Measurements from ENCODE around the gene CAB39L.
A peak's percentile ranks its signal among the peaks of the same experiment; 100 is the strongest.

CAB39L gene

DNA sequence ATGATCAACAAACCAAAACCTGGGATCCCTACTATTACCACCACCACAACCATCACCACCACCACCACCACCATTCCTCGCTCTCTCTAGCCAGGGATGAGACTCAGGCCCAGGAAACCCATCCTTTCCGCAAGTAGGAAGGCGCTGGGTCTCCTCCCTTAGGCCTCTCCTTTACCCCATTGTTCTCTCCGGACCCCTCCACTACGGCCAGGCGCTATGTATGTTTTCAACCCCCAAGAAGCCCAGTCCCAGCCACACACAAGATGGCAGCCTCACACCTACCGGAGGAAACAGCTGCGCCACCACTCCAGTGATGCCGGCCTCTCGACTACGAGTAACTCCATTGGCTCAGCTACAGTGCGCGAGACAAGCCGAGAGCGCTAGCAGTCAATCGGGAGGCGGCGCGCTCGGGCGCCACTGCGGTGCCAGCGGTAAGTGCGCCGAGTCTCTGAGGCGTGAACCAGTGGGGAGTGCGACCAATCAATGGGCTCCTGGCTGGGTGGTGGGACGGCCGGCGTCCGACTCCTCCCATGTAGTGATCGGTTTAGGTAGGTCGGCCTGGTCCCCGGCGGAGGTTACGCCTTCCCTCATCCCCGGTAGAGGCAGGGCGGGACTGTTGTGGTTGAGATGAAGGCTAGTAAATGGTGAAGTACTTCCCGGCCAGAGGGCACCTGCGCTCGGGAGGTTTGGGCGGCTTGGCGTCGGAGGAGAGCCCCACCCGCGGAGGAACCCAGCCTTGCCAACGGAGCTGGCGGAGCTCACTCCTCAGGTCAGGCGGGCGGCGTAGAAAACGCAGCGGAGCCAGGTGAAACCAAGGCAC lies at the start of gene CAB39L, which contains the start of gene SETDB2:
Gene CAB39L (minus strand): TSS at position 361 of the 820 bp plus-strand sequence. CDS start 61,154 bp downstream, outside the sequence.
Gene SETDB2 (plus strand): TSS at position 571 of the 820 bp plus-strand sequence. CDS start 7,620 bp downstream, outside the sequence.
- DNase-seq (ENCODE audit: low read depth in 2 of 2) = peak; percentile 94 to 96

DNA sequence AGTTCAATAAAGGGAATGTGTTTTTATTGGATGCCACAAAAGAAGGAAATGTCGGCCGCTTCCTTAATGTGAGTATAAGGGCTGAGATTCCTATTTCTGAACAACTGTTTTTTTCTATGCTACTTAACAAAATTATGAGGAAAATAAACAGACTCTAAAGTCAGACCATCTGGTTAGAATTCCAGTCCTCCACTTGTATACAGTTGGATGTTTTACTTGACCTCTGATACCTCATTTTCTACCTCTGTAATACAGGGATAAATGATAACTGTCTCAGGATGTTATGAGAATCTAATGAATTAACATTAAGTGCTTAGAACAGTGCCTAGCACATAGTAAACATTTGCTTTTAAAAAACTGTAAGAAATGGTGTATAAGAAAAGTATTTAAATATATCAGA lies 44.7 kb upstream of the CAB39L start:
- DNase-seq (ENCODE audit: low read depth in 2 of 2) = no peak

DNA sequence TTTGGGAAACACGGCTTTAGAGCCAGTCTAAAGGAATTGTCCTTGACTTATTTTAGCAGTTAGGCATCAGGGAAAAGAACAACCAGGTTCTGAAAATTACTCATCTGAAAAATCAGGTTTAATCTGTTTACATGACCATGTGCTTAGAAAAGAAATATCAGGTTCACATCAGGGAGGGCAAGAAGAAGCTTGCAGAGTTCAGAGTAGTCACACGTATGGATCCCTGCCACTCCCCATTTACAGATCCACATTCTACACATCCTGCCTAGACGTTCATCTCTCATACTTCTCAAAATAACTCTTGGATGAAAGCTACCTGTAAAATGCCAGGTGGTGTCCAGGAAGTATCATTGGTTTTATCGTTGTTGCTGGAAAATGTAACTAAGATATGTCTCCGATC lies 37.9 kb upstream of the CAB39L start:
- DNase-seq (ENCODE audit: low read depth in 2 of 2) = no peak

DNA sequence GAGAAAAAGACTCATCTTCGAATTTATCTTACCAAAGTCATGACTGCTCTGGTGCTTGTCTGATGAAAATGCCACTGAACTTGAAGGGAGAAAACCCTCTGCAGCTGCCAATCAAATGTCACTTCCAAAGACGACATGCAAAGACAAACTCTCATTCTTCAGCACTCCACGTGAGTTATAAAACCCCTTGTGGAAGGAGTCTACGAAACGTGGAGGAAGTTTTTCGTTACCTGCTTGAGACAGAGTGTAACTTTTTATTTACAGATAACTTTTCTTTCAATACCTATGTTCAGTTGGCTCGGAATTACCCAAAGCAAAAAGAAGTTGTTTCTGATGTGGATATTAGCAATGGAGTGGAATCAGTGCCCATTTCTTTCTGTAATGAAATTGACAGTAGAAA lies 32.7 kb upstream of the CAB39L start:
- no peak for DNase-seq (ENCODE audit: low read depth in 2 of 2)

DNA sequence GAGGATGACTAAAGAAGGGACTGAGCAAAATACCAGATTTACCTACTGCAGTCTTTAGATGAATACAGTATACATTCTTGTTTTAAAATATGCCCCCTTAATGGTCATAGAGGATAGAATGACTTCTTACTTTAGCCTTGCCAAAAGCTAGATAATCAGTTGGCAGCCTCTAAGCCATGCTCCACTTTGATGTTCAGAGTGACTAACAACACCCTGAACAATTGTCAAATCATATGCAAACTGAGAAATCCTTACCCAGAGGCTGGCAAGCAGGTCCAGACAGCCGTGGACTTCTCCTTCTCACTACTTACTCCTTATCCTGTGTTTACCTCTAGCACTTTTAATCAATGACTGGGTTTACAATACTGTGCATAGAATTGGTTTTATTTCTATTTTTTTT lies 28.3 kb upstream of the CAB39L start:
- no peak for DNase-seq (ENCODE audit: low read depth in 2 of 2)

DNA sequence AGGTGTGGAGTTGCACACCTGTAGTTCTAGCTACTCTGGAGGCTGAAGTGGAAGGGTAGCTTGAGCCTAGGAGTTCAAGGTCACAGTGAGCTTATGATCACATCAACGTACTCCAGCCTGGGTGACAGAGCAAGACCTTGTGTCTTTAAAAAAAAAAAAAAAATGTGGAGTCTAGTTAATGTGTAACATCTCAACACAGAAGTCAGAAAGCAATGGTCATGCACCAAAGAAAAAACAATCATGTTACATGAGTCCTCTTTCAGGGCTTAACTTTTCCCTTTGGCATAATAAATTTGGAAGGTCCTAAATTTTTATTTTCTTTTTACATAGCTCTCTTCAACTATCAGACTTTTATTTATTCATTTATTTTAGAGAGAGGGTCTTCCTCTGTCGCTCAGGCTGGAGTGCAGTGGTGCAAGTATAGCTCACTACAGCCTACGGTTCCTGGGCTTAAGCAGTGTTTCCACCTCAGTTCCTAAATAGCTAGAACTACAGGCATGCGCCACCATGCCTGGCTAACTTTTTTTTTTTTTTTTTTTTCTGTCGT lies 22.5 kb upstream of the CAB39L start:
- no peak for DNase-seq (ENCODE audit: low read depth in 2 of 2)

DNA sequence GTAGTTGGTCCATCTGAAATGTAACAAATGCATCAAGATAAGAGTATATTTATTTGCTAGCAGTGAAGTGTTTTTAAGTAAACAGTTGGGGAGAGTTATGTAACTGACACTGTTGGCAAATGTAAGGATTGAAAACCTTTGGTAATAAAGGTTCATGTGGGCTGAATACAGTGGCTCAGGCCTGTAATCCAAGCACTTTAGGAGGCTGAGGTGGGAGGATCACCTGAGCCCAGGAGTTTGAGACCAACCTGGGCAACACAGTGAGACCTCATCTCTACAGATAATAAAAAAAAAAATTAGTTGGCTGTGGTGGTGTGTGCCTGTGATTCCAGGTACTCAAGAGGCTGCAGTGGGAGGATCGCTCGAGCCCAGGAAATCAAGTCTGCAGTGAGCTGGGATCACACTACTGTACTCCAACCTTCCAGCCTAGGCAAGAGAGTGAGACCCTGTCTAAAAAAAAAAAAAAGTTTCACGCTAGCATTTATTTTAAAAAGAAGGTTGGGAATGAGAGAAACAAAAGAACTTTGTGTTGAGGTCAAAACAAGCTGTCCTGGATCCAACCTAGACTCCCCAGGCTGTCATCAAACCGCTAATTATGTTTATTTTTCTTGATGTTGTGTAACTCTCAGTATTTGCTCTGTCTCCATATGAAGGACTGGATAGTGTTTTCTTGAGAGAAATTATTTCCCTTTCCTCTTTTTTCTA lies 20.9 kb upstream of the CAB39L start:
- DNase-seq (ENCODE audit: low read depth in 2 of 2) = no peak

DNA sequence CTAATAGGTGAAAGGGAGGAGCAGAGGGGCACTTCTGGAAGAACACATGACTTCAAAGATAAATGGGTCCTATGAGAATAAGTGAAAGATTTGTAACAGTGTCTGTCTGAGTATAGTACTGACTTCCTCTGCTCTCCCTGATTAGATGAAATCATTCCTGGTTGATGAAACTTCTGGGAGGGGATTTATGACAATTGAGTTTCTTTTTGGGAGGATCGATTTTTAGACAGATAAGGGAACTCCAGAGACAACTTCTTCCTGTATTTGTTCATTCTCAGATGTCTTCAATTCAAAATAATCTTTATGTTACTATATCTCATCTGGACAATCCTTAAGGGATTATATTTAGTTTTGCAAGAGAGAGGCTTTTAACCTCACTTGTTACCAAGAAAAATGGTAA lies 20.2 kb upstream of the CAB39L start:
- DNase-seq (ENCODE audit: low read depth in 2 of 2) = no peak

DNA sequence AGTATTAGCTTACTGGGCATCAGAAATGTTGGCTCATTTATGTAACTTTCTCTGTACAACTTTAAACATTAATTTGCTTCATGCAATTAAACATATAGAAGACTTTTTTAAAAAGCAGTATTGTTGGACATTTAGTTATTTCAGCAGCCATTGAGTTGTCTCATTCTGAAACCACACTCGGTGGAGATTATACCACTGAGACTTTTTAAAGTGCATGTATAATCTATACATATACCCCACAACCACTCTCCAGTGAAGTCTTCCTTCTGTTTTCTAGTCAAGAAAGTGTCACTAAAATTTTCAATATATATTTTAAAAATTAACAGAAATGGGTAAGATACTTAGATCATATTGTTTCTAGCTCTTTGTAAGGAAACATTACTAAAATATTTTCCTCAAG lies 15.7 kb upstream of the CAB39L start:
- DNase-seq (ENCODE audit: low read depth in 2 of 2) = no peak

DNA sequence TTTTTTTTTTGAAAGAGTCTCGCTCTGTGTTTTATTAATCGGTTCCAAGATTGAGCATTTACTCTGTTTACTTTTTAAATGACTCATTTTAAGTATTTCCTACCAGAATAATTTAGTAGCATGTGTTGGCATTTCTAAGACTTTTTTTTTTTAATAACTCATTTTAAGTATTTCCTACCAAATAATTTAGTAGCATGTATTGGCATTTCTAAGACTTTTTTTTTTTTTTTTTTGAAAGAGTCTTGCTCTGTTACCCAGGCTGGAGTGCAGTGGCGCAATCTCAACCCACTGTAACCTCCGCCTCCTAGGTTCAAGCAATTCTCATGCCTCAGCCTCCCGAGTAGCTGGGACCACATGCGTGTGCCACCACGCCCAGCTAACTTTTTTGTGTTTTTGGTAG lies 13.4 kb upstream of the CAB39L start:
- DNase-seq (ENCODE audit: low read depth in 2 of 2) = no peak

DNA sequence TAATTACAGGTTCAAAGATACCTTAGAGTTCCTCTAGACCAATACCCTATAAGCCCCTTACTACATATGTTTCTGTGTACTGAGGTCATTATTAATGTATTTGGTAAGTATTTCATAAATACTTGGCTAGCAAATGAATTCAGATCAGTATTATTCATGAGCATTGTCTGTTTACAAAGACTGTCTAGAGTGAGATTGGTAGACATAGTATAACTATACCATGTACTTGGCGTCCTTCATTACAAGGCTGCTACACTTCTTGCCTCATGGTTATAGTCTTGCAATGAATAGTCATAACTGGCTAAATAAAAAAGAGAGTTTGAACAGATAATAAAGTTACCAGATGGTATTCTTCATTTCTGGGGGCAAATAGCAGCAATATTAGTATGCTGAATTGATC lies 12.3 kb upstream of the CAB39L start:
- DNase-seq (ENCODE audit: low read depth in 2 of 2) = no peak

DNA sequence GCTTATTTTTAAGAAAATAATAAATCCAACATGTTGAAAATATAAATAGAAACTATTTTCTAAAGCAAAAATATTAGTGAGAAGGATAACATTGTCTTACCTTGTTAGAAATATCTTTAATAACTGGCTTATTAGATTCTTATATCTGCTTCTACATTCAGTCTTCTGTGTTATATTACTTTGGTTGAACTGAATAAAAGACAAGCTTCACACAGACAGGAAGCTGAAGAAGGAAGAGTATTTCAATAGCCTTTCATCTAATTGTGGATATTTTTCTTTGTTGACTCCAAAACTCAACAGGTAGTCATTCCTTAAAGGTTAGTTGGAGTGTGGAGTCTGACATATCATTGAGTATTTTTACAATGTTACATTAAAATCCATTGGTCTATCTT lies 11.1 kb upstream of the CAB39L start:
- no peak for DNase-seq (ENCODE audit: low read depth in 2 of 2)

DNA sequence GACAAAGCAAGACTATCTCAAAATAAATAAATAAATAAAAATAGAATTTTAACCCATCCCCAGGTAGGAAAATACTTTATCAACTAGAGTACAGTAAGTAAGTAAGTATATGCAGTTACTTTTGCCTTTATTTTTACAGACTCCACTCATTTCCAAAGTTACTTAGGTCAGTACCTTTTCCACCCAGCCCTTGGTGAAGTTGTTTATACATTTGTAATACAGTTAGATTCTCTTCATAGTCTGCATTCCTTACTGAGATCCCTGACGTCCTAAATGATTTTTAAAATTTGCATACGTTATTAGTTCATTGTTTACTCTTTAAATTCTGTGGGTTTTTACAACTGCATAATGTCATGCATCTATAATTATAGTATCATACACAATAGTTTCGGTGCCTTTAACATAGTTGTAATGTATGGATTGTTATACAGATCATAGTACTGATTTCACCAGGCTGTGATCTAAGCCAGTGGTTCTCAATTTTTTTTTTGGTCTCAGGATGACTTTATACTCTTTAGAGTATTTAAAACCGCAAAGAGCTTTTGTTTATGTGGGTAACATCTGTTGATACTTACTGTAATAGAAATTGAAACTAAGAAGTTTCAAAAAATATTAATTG lies 10.6 kb upstream of the CAB39L start:
- no peak for DNase-seq (ENCODE audit: low read depth in 2 of 2)

DNA sequence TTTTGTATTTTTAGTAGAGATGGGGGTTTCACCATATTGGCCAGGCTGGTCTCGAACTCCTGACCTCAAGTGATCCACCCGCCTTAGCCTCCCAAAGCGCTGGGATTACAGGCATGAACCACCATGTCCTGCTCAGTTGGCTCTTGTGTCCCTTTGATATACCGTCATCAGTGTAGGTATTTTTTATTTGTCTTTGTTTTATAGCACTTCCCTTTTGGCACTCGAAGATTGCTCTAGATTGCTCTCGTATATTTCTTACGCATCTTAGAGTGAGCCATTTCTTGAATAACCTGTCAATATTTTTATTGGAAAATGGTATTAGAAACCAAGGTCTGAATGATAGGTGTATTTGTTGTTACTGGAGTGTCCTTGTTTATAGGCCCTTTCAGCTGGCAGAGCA lies 9.6 kb upstream of the CAB39L start:
- no peak for DNase-seq (ENCODE audit: low read depth in 2 of 2)

DNA sequence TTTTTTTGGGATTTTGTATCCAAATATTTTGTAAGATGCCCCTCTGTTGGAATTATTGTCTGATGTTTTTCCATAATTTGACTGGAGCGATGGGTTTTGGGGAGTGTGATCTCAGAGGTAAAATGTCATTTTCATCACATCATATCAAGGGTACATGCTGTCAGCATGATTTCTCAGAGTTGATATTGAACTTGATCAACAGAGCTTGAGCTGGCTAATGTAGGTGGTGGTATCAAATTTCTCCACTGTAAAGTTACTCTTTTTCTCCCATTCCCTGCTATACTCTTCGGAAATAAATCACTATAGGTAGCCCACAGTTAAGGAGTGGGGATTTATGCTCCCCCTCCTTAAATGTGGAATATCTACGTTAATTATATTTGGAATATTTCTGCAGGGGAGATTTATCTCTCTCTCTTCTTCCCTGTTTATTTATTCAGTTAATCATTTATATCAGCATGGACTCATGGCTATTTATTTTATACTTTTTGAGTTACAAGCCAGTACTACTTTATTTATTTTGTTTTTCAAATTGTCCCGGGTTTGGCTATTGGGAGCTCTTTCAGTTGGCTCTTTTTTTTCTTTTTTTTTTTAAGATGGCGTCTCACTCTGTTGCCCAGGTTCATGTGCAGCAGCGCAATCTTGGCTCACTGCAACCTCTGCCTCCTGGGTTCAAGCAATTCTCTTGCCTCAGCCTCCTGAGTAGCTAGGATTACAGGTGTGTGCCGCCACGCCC lies 9.0 kb upstream of the CAB39L start:
- no peak for DNase-seq (ENCODE audit: low read depth in 2 of 2)

DNA sequence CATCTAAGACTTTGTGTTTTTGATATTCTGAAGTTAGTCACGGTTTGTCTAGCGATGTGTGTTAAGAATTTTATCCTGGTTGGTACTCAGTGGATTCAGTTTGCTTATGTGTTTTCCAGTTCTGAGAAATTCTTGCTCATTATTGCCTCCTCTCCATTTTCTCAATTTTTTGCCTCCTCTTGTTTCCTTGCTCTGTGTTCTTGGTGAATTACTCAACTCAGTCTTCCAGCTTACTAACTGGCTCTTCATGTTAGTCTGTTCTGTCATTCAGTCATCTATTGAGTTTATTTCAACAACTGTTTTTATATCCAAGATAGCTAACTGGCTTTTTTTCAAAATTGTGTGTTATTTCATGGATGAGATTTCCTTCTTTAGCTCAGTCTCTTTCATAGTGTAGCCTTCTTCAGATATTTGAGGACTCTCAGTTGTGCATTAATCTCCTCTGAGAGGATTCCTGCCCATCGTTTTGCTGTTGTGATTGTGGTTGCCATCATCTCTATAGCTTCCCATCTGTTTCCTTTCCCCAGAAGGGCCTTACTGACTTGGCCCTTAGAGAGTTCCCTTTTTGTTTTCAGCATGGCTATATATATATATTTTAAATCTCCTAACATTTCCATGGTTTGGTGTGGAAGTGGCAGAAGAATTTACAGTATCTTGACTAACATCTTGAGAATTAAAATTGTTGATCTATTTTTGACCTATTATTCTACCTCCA lies 6.4 kb upstream of the CAB39L start:
- no peak for DNase-seq (ENCODE audit: low read depth in 2 of 2)

DNA sequence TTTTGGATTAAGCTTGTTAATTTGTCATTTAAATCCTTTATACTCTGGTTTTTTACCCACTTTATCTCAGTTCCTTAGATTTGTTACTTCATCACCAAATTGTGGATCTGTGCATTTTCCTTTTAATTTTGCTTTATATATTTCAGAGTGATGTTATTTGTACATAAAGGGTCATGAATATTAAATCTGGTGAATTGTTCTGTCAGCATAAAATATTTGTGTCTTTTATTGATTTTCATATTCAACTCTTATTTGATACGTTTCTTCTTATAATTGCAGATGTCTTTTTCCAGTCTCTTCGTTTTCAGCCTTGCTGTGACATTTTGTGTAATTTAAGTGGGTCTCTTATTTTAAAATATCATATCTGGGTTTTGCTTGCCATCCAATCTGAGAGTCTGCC lies 4.9 kb upstream of the CAB39L start:
- no peak for DNase-seq (ENCODE audit: low read depth in 2 of 2)

DNA sequence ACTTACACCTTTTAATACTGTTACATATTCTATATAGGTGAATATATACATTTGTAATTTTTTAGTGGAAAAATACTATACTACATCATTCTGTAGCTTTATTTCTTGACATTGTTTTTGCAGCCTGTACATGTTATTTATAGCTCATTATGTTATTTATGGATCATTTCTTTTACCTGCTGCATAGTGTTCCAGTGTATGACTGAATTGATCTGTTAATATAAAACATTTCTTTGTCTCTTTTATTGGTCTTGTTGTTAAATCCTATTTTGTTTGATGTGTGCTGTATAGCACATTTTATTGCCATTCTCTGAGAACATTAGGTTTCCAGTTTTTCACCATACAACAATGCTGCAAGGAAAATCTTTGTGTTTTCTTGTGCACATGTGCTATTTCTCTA lies 2.6 kb upstream of the CAB39L start:
- no peak for DNase-seq (ENCODE audit: low read depth in 2 of 2)

DNA sequence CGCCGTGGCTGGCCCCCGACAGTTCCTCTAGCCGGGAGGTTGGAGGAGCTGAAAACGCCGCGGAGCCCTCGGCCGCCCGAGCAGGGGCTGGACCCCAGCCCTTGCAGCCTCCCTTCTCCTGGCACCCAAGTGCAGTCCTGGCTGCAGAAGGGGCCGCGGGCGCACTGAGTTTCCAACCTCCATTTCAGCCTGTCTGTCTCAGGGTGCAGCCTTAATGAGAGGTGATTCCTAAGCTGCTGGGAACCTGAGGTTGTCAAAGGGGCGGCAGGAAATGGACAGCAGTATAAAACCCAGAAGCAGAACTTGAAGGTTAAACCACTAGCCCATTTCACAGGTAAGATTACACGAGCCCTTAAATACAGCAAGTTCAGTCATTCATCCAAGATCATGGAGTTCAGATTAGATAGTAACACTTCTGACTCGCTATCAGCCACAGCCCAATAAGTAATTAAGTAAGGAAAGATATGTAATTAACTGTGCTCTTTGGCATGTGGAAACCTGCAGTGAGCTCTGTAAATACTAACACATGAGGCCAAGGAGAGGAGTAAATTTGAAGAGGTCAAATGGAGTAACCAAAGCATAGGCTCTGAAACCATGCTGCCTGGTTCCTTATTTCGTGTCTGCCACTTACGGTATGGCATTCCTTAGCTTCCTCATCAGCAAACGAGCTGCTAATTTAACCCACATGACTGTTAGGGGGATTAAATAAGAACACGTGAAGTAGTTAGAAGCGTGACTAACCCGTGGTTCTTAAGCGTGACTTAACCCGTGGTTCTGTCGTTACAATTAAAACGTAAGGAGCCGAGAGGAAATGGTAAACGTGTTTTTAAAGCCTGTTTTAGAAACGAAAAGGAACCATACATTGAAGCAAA lies 896 bp upstream of the CAB39L start:
- peak in 1 of 2 donors; percentile 24 for DNase-seq (ENCODE audit: low read depth in 2 of 2)

DNA sequence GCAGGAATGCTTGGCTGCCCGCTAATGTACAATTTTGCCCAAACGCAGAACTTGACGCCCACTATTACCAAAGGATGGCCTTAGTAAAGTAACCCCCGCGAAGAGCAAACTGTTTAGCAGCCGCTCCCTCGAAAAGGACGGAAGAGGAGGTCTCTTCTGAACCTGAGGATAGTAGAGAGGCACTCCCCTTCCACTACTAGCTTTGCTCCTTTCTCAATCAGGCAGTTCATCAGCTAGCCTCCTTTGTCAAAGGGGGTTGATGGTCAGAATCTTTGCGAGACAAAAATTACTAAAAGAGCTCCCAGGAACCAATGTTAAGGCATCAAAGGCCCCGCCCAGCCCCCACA lies 534 bp downstream of the CAB39L start:
- DNase-seq (ENCODE audit: low read depth in 2 of 2) = peak in 1 of 2 donors; percentile 8
